A549 (cell line): Measurements from ENCODE around the gene PLSCR2. TPM values are rescaled to one million over a fixed set of nuclear protein-coding genes. Genes with fewer than 3 reads are reported as not detected.

Experiments
- polyA plus RNA-seq, 4 experiments: library from polyadenylated mRNA; depleted of rRNA in 3 of 4; stranded (reverse); fragments of >200 nt; fragmentation: RNase III in 1 of 4; extraction: RNeasy Plus Mini Kit Qiagen cat#74134 plus additional on column Dnase treatment in 1 of 4; gene quantifications; 2 replicates in 3 of 4; 3 replicates in 1 of 4; pipeline ENCODE4 v1.2.3, GENCODE V29; 2011 to 2017

Gene PLSCR2
- polyA plus RNA-seq, 2 of the 4 experiments (the other 2 are of a cell fraction): 0.10 TPM; not detected in 1

Other genes starting within 250 kb of the PLSCR2 start
- 17.2 and 20.5 TPM in 2 replicates for gene PLSCR4, start 218.5 kb downstream of the PLSCR2 start, polyA plus RNA-seq (2011; rRNA removed)
- gene PLSCR4, start 218.5 kb downstream of the PLSCR2 start, polyA plus RNA-seq (2017; fragmentation: RNase III; extraction: RNeasy Plus Mini Kit Qiagen cat#74134 plus additional on column Dnase treatment): 5.8 to 10.1 TPM (median 8.3 TPM) in 3 replicates
- gene PLSCR1, start 75.0 kb upstream of the PLSCR2 start, polyA plus RNA-seq (2011; rRNA removed): 41.5 and 54.4 TPM in 2 replicates
- gene PLSCR1, start 75.0 kb upstream of the PLSCR2 start, polyA plus RNA-seq (2017; fragmentation: RNase III; extraction: RNeasy Plus Mini Kit Qiagen cat#74134 plus additional on column Dnase treatment): 35.6 to 43.9 TPM (median 37.1 TPM) in 3 replicates
- not detected in 2 replicates for gene PLSCR5, start 135.8 kb upstream of the PLSCR2 start, polyA plus RNA-seq (2011; rRNA removed)
- gene PLSCR5, start 135.8 kb upstream of the PLSCR2 start, polyA plus RNA-seq (2017; fragmentation: RNase III; extraction: RNeasy Plus Mini Kit Qiagen cat#74134 plus additional on column Dnase treatment): not detected in 3 replicates